ENCODE data around the gene SLF1. TPM values are rescaled to one million over a fixed set of nuclear protein-coding genes. Genes with fewer than 3 reads are reported as not detected.

Gene SLF1
- total RNA-seq, 1 donor from 2014 or later = 46.0 TPM

DNA sequence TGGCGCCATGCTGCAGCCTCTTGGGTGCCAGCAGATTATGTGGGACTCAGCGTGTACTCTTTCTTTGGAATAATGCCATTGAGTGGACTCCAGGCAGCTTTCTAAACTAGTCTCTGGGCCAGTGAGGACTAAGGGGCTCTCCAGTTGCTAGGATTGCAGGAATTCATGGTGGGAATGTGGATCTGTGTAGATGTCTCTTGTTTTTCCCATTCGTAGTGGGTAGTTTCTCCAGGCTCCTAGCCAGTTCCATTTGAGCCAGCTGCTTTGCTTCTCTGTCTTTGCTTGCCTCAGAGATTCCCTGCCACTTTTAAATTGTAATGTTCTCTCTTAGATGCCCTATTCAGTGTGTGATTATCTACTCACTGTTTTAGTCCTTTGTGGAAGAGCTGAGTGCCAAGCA lies 42.6 kb downstream of the SLF1 start:
- no peak for DNase-seq

DNA sequence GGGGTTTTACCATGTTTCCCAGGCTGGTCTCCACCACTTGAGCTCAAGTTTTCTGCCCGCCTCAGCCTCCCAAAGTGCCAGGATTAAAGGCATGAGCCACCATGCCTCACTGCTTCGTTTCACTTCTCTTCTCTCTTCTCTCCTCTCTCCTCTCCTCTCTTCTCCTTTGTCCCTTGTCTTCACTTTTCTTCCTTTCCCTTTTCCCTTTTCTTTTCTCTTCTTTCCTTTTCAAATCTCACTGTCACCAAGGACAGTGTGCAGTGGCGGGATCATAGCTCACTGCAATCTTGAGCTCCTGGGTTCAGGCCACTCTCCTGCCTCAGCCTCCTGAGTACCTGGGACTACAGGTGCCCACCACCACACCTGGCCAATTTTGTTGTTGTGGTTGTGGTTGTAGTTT lies 49.5 kb downstream of the SLF1 start:
- DNase-seq = no peak

DNA sequence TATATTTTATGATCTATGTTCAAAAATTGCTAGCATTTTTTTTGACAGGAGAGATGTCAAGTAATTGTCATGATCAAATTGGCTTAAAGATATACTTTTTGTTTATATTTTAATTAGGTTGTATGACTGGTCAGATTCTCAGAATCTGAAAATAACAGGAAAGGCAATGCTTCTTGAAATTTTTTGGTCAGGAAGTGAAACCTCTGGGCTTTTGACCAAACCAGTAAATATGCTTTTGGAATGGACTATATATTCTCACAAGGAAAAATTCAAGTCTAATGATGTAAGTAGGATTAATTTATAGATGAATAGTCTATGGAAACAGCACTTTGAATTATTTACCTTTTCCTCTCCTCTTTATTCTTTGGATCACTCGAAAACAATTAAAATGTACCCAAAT lies 52.3 kb downstream of the SLF1 start:
- no peak for DNase-seq

DNA sequence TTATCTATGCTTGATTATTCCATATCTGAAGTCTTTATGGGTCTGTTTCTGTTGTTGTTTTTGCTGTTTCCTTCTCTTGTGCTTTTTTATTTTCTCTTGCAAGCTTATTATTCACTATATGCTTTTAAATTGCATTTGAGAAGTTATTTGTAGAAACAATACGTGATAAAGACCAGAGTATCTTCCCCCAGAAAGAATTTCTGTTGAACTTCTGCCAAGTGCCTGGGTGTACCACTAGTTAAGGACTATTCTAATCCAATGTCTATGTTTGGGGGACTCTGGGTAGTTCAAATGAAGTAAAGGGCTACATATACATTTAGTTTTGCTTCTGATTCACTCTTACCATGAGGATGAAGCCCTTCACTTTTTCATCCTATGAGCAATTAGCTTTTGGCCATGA lies 54.3 kb downstream of the SLF1 start:
- DNase-seq = no peak

DNA sequence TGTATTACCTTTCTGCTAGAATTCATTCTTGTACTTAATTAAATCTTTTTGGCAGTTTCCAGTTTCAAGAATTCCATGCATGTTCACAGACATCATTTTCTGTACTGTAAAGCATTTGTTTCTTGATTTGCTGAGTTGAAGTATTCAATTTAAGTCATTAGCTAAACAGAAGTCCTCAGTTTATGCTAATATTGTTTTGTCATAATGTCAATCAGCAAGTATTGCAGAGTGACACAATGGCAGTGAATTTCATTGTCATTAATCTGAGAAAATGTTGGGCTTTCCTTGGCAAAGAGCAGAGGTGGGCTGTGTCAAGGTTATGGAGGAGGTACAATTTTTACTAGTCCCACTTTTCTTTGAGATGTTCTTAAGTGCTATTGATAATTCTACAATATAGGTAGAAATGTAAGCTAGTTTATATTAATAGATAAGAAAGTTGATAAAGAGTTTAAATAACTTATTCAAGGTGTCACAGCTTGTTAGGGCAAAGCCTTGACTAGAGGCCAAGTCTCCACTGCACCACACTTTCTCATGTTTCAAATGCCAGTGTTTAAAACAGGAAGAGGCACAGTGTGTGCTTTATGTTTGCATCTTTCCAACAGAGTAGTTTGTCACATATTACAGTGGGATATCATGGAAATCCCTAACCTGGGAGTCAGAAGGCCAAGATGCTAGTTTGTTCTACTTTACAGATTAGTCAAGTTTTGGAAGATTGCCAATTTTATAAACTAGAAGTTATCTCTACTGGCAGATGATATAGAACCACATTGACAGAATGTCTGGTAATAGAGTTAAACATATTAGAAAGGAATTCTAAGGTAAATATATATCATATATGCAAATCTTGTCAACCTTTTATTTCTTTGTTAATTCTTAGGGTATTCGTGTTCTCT lies 56.3 kb downstream of the SLF1 start:
- DNase-seq = no peak

DNA sequence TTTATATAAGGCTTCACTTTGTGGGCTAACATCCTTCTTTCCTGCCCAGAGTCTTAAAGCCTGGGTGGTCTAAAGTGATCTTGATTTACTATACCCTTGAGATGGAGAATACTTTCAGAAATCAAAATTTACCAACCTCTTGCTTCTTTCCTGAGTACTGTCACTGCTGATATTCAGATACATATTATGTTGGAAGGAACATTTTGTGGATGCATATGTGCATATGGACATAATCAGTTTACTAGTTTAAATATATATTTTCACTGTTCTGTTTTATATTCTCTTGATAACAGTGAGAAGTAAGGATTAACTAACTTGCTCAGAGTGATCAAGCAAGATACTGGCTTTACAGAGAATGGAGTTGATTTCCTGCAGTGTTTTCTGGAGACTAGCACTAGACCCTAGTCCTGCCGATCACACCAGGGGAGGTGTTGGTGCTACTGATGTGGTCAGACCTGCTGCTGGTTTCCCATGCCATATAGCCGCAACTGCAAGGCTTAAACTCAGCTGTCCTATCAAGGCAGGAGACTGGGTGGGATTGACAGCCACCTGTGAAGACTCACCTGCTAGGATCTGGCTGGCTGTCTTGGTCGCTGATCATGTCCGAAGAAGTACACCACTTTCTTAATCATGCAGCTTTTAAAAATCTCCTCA lies 57.6 kb downstream of the SLF1 start:
- DNase-seq = no peak

DNA sequence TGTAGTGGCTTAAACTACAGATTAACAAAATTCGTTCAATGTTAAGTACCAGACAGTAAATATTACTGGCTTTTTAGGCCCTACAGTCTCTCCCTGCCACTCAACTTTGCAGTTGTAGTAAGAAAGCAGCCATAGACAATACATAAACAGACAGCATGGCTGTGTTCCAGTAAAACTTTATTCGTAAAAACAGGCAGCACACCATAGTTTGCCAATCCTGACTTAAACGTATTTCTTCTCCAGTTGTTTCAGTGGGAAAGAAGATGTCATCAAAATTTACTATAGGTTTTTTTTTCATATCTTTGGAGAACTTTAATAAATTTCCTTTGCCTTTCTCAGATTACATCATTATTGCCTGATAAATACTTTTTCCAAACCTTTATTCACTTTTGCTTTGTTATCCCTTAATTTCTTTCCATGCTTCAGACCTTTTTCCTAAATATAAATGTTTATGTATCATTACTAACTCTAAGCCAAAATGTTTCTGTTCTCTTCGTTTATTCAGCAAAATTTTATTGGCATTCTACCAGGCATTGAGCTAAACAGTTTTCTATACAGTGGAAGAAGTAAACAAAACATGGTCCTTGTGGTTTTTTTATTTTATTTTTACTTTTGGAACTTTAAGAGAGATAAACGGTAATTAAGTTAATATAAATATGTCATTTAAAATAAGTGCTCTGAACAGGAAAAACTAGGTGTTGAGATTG lies 64.5 kb downstream of the SLF1 start:
- DNase-seq = no peak

DNA sequence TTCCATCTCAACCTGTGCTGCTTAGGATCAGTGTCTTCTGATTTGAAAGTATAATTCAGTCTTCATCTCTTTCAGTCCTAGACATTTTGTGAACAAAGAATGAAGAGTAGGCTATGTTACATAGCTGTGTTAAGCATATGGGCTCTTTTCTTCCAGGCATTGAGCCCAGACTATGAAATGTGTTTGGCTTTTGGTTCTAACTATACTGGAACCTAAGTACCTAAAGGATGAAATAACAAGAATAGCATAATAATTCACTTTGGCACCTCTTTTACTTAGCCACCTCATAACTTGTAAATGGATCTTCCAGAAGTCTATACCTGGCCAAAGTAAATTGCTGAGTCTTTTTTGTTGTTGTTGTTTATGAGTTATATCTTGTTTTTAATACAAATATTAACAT lies 71.4 kb downstream of the SLF1 start:
- DNase-seq = no peak

DNA sequence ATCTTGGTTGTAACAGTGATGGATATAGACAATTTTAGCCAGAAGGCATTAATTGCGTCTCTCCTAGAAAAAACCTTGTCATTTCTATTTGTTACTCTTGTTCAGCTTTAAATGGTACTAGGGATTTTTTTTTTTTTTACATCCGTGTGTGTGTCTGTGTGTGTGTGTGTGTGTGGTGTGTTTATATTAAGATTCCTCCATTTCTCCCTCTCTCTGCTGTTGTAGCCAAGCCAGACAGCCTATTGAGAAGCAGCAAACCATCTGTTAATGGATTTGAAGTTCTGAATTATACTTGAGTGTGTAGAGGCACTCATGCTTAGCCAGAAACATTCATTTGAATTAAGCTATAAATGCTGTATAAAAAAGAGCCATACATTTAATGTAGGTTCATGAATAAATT lies 72.3 kb downstream of the SLF1 start:
- no peak for DNase-seq

DNA sequence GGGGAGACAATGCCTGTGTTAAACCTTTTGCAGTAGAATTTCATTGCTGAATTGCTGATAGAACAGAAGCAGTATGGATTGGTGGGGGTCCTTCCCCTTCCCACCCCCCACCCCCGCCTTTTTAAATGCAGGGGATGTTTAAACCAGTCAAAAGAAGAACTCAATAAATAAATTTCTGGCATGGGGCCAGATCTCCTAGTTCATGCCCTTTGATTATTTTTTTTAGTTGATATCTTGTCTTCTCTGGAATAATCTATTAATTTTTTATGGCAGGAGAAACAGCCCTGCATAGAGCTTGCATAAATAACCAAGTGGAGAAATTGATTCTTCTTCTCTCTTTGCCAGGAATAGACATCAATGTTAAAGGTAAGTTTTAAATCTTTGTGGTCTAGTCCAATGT lies 72.8 kb downstream of the SLF1 start:
- no peak for DNase-seq

DNA sequence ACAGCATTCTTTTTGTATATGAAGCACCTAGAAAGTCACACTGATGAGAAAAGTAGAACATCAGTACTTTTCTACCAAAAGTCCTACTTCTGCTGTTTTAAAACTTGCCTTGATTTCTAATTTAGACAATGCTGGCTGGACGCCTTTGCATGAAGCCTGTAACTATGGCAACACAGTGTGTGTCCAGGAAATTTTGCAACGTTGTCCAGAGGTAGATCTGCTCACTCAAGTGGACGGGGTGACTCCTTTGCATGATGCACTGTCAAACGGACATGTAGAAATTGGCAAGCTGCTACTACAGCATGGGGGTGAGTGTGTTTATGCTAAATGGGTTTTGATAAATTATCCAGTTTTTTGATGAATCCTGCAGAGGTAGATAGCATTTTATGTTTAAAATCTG lies 73.5 kb downstream of the SLF1 start:
- no peak for DNase-seq

DNA sequence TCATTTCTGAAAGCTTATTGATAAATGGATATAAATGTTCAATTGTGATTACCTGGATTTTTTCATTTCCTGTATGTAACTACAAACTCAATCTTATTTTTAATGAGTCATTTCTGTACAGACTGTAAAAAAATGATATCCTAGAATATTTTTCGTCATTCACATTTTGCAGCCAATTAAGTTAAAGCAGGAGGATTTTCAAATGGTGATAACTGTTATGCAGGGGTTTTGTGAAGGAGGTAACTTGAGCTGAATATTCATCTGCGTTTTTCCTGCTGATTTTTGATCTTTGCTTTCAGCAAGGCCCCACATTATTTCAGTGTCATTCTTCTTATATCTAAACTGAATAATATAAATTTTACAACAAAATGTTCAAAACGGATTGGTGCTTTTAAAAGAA lies 74.1 kb downstream of the SLF1 start:
- no peak for DNase-seq

DNA sequence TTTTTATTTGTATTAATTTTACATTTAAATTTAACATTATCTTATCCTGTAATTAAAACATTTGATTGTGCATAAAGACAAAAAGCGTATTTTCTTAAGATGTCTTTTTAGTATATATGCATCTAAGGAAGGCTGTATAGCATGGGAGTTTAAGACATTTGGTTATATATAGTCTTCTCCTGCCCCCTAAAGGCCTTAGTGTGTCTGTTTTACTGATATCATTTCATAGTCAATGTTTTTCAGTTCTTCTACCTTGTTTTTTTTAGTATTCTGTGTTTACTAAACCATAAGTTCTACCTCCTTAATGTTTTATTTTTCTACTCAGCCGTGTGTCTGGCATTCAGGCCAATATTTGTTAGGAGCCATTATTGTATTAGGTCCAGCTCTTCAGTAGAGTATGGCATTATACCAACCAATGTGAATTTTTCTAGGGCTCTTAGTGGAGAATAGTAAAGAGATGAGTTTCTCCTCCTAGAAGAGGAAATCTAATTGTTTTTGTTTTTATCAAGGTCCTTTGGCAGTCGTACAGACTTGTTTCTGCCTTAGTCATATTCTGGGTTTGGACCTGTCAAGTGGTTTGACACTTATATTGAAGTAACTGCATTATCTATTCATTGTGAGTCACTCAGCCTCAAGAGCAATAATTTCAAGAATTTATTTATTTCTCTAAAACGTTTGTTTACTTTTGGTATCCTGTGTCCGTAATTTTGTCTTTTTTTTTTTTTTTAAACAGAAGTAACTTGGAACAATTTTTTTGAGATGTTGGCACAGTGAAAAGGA lies 74.8 kb downstream of the SLF1 start:
- no peak for DNase-seq

DNA sequence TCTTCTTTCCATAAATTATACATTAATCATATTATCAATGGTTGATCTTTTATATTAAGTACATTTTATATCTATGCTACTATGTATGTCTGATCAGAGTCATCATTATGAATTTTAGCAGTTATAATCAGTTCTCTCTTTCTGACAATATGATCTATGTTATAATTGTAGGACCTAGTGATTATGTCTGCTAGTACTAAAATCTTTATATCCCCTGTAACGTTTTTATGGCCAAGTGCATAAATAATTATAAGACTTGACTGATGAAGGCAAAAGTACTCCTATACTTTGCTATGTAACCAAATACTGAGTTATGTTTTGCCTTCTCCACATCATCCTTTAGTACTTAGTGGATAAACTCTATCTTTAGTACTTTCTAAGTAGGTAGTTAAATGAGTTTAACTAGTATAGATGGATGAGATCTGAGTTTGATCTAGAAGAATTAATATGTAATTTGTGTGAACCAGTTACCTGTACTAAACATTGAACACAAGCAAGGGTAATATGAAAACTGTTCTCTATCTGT lies 75.4 kb downstream of the SLF1 start:
- DNase-seq = no peak

DNA sequence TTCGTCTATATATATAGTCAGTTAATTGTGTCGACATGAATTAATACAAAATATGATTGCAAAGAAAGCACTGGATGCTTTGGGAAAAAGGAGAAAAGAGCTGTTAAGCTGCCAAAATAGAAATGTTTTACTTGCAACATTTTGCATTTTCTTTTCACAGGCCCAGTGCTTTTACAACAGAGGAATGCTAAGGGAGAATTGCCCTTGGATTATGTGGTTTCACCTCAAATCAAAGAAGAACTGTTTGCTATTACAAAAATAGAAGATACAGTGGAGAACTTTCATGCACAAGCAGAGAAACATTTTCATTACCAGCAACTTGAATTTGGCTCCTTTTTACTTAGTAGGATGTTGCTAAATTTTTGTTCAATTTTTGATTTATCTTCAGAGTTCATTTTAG lies 76.2 kb downstream of the SLF1 start:
- no peak for DNase-seq

DNA sequence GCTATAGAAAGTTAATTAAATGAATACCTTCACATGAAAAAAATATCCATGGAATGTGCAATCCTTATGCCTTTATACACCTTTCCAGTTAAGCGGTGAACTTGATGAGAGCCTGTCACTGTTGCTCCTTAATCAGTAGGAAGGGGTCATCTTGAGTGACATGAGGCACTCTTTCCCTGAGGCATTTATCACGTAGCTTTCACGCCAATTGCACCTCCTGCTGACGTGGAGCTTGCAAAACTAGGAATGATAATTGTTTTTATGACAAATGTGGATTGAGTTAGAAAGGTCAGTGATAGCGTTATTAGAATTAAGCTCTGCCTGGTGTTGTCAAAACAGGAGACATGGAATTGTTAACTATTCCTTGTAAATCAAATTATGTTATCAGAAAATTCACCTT lies 79.7 kb downstream of the SLF1 start:
- no peak for DNase-seq

DNA sequence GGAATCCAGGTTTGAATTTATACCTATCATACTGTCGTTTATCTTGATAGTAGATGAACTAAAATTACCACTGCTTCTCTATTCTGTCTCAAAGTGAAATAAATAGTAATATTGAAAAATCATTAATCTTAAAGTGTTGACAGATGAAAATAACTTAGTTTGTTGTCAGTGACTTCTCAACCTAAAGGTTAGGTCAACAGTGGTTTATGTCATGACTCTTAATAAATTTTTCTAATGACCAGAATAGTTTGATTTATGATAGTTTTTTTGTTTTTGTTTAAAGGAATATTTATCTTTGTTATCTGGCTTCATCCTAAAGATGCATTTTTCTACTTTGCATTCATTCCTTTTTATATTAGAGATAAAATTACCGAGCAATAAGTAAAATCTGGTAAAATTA lies 81.1 kb downstream of the SLF1 start:
- no peak for DNase-seq

DNA sequence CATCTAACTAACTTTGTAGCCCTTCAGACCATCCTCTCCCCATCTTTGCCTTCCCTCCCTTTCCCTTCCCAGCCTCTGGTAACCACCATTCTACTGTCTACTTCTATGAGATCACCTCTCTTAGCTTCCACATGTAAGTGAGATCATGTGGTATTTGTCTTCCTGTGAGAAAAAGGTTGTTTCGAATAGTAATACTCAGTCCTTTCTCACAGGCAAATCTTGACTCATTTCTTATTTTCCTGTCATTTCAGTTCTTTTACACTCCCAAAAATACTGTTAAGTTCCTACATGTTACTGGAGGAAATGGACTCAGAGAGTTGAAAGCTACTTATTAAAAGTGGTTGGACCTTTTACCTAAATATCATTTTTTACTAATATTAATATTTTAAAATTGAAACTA lies 82.1 kb downstream of the SLF1 start:
- DNase-seq = no peak

DNA sequence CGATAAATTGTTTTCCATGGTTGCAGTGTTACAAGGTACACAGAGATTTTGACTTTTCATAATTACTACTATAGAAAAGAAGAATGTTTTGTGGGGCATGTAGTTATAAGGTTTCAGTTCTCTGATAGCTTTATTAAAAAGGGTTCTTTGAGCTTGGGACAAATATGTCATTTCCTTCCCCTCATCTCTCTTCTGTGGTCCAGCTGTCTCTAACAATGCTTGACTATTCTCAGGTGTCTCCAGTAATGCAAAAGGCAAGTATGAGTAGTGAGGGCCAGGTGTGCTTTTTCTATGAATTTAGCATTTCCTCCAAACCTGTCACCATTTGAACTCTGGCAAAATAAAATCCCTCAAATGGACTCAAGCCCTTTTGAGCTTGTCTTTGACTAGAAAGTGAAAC lies 84.3 kb downstream of the SLF1 start:
- DNase-seq = no peak

DNA sequence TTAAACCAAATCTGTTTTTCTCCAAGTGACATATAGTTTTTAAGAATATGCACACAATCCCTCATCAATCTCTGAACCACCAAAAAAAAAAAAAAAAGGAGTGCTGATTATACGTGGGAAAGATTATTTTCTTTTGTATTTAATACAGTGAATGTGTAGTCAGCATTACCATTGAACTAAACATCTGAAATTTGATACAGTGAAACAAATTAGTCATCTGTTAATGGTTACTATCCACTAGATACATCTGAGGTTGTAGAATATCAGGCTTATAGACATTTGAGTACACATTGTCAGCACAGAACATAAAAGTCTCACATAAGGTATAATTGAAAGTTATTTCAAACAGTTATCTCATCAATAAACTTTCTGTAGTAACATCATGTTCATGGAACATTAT lies 87.0 kb downstream of the SLF1 start:
- DNase-seq = no peak

DNA sequence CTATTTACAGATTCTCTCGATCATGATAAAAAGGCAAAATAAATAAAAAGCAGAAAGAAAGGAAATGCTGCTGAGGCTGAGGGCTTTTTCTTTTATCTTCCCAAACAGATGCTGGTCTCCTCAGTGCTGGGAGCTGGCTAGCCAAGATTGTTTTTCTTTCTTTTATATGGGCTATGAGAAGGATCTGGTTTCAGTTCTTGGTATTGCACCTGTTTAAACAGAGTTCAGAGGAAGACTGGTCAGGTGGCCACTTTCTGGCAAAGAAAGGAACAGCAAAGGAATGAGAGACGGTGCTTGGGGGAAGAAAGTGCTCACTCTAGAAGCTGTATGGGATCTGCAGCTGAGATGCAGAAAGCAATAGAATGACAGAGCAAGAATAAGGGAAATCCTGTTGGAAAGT lies 88.9 kb downstream of the SLF1 start:
- no peak for DNase-seq

DNA sequence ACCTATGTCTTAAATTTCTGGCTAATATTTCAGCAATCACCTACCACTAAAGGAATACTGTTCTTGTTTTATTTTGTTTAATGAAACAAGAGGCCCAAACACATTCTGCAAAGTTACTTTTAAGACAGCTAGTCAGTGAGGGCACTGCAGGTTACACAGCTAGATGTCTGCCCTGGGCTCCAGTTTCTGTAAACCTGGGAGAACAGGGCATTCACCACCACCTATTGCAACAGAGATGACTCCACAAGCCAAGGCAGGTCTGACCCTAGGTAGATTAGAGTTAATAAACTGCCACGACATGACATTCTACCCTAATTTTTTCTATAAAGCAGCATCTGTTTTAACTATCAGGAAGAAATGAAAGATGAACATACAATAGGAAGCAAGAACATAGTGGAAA lies 90.8 kb downstream of the SLF1 start:
- DNase-seq = no peak

DNA sequence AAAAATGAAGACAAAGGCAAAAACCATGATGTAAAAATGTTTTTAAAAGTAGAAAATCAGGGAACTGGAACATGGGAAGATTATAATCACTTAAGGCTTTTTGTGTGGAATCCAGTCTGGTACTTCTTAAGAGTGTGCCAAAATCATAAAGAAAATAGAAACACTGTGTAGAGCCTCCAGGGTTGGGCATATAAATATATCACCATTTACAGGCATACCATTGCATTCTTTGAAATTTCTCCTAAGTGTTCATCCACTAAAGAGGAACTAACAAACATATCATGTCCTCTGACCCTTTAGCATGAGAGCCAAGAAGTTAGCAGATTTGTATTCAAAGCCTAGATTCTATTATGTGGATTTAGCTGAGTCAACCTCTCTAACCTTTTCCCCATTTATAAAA lies 93.3 kb downstream of the SLF1 start:
- DNase-seq = no peak

Measured in occipital lobe (tissue), 2 donors.